Prostate gland (tissue), 2 donors: Measurements from ENCODE around the gene TMUB1.

Source experiments
- CTCF ChIP-seq, 4 experiments: fragments of 200-600 bp in 2 of 4; fragments of 450-650 bp in 2 of 4; sonication (generic) in 2 of 4; IDR thresholded peaks; 1 replicate in 3 of 4; 2 replicates in 1 of 4; pipeline ENCODE4 v1.5.1; 2016 to 2019; ENCODE audit warnings: antibody characterized with exemption in 4 of 4, mild to moderate bottlenecking in 2 of 4, moderate library complexity in 2 of 4
- POLR2A ChIP-seq: fragments of 450-650 bp; IDR thresholded peaks from one replicate; pipeline ENCODE4 v1.6.1; 2016; ENCODE audit warnings: antibody characterized with exemption, mild to moderate bottlenecking
- POLR2AphosphoS5 ChIP-seq: sonication (generic); formaldehyde crosslinking; IDR thresholded peaks from one replicate; pipeline ENCODE4 v1.6.1; 2017; ENCODE audit warnings: antibody characterized with exemption

- TF ChIP-seq CTCF (IDR thresholded peaks at IDR 0.05) (no peak), POLR2A (no peak), POLR2AphosphoS5 (no peak)
Measured at GRCh38 chr7:151053096-151053495, 30.2 kb downstream of the TMUB1 start.
